Neural cell (in vitro differentiated cells): ENCODE measurements around the gene C22orf15. TPM values are rescaled to one million over a fixed set of nuclear protein-coding genes. Genes with fewer than 3 reads are reported as not detected.

Source experiments
- H2AFZ ChIP-seq: fragments of 200-600, 300-800 bp; sonication (generic), shearing (Covaris generic); 2 replicates; pipeline ENCODE4 v1.6.0; 2014; ENCODE audit warnings: low read depth, mild to moderate bottlenecking, antibody characterized with exemption, low read length, moderate library complexity
- H3F3A ChIP-seq: fragments of 200-600 bp; shearing (Covaris generic); 2 replicates; pipeline ENCODE4 v1.6.1; 2016; ENCODE audit warnings: mild to moderate bottlenecking, moderate library complexity, mixed read lengths, antibody characterized with exemption, low read length; ENCODE audit not compliant: insufficient read depth, poor library complexity, severe bottlenecking
- H3K27ac ChIP-seq: fragments of 200-600, 300-800 bp; sonication (generic), shearing (Covaris generic); 2 replicates; pipeline ENCODE4 v1.5.1; 2014; ENCODE audit warnings: mild to moderate bottlenecking, low read length, moderate library complexity
- H3K27me3 ChIP-seq: fragments of 300-800, 200-600 bp; sonication (generic), shearing (Covaris generic); 2 replicates; pipeline ENCODE4 v1.6.0; 2014; ENCODE audit warnings: mild to moderate bottlenecking, low read depth, low read length, moderate library complexity; ENCODE audit not compliant: insufficient read depth
- H3K36me3 ChIP-seq: fragments of 300-800, 200-600 bp; sonication (generic), shearing (Covaris generic); 2 replicates; pipeline ENCODE4 v1.5.1; 2014; ENCODE audit warnings: mild to moderate bottlenecking, antibody characterized with exemption, low read length, moderate library complexity; ENCODE audit not compliant: insufficient read depth
- H3K4me2 ChIP-seq: fragments of 300-800, 200-600 bp; sonication (generic), shearing (Covaris generic); 2 replicates; pipeline ENCODE4 v1.6.0; 2014; ENCODE audit warnings: mild to moderate bottlenecking, low read length
- H3K4me3 ChIP-seq: fragments of 300-800, 200-600 bp; sonication (generic), shearing (Covaris generic); 2 replicates; pipeline ENCODE4 v1.5.1; 2014; ENCODE audit warnings: mild to moderate bottlenecking, low read length, moderate library complexity
- H3K79me2 ChIP-seq: fragments of 200-600 bp; shearing (Covaris generic); replicated peaks from 2 replicates; pipeline ENCODE4 v1.6.0; 2014; ENCODE audit warnings: mild to moderate bottlenecking, low read length, moderate library complexity; ENCODE audit not compliant: insufficient read depth
- H3K9ac ChIP-seq: fragments of 300-800, 200-600 bp; sonication (generic), shearing (Covaris generic); 2 replicates; pipeline ENCODE4 v1.6.1; 2016; ENCODE audit warnings: mild to moderate bottlenecking, low read length, mixed read lengths
- H3K9me2 ChIP-seq: fragments of 200-600 bp; shearing (Covaris generic); 2 replicates; pipeline ENCODE4 v1.6.1; 2016; ENCODE audit warnings: mild to moderate bottlenecking, low read length, mixed read lengths; ENCODE audit not compliant: insufficient read depth
- H3K9me3 ChIP-seq: fragments of 200-600, 300-800 bp; sonication (generic), shearing (Covaris generic); 2 replicates; pipeline ENCODE4 v1.6.1; 2016; ENCODE audit warnings: mild to moderate bottlenecking, mixed run types, low read length, moderate library complexity, mixed read lengths
- H4K20me1 ChIP-seq: fragments of 200-600 bp; shearing (Covaris generic); 2 replicates; pipeline ENCODE4 v1.6.1; 2016; ENCODE audit warnings: mild to moderate bottlenecking, mixed run types; ENCODE audit not compliant: insufficient read depth
- EP300 ChIP-seq: fragments of 450-650 bp; conservative IDR thresholded peaks from 2 replicates; pipeline ENCODE4 v1.6.1; 2014; ENCODE audit warnings: antibody characterized with exemption, mild to moderate bottlenecking, moderate library complexity; ENCODE audit not compliant: poor library complexity, severe bottlenecking
- MXI1 ChIP-seq: fragments of 450-650 bp; conservative IDR thresholded peaks from 2 replicates; pipeline ENCODE4 v1.6.1; 2014; ENCODE audit warnings: antibody characterized with exemption, mild to moderate bottlenecking; ENCODE audit not compliant: poor library complexity, severe bottlenecking
- POLR2AphosphoS5 ChIP-seq: IDR thresholded peaks from 2 replicates; pipeline ENCODE4 v1.6.1; 2012
- RAD21 ChIP-seq: fragments of 450-650 bp; conservative IDR thresholded peaks from 2 replicates; pipeline ENCODE4 v1.6.1; 2014; ENCODE audit warnings: antibody characterized with exemption, mild to moderate bottlenecking, moderate library complexity
- SMC3 ChIP-seq: fragments of 450-650 bp; conservative IDR thresholded peaks from 2 replicates; pipeline ENCODE4 v1.6.1; 2014; ENCODE audit warnings: antibody characterized with exemption, mild to moderate bottlenecking, moderate library complexity; ENCODE audit not compliant: poor library complexity
- TAF1 ChIP-seq: IDR thresholded peaks from 2 replicates; pipeline ENCODE4 v1.6.1; 2012; ENCODE audit warnings: low read depth
- polyA plus RNA-seq: library from polyadenylated mRNA; depleted of rRNA; stranded (reverse); fragments of >200 nt; gene quantifications from 2 replicates; pipeline ENCODE4 v1.2.3, GENCODE V29; 2014
- TF ChIP-seq, protein P1 (sequence below): IDR thresholded peaks from 2 replicates; pipeline ENCODE4 v1.6.1; 2012; ENCODE audit warnings: borderline replicate concordance
- TF ChIP-seq, protein P2 (sequence below): fragments of 450-650 bp; IDR thresholded peaks from 2 replicates; pipeline ENCODE4 v1.5.1; 2014; ENCODE audit warnings: antibody characterized with exemption, mild to moderate bottlenecking, moderate library complexity; ENCODE audit not compliant: poor library complexity, severe bottlenecking

Gene C22orf15
- polyA plus RNA-seq, 1 donor from 2014 or later, result not detected

DNA sequence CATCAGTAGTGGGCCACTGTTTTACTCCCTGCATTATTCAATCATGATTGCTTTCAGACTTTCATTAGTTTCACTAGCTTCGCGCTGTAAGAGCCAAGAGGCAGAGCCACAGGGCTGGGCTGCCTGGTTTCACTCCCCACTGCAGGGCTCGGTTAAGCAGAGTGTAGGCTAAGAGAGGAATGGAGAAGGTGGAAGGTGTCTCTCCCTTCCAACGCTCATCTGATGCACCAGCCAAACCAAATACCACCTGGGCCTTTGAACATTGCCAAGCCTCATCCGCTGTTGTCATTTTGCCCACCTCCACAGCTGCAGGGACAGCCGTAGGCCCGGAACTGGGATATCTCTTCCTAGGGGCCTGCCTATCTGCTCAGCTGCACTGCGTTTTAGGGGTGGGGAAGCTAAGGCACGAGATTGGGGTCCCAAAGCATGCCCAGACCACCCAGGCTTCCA lies 23.5 kb downstream of the C22orf15 start:
- Histone ChIP-seq H3K36me3 (no peaks in the 10 kb centered on the region), H3K27me3 (no peaks in the 10 kb centered on the region), H4K20me1 (no peaks in the 10 kb centered on the region), H3K27ac (peak overlapping the region; percentile 99), H2AFZ (peak overlapping the region; percentile 92), H3K79me2 (peaks cover 39% of the 10 kb centered on the region), H3K4me2 (peak overlapping the region; percentile 81), H3K4me3 (peak overlapping the region; percentile 83), H3F3A (no peaks in the 10 kb centered on the region), H3K9me3 (no peaks in the 10 kb centered on the region), H3K9me2 (no peaks in the 10 kb centered on the region), H3K9ac (peak overlapping the region; percentile 100)
- no peak for TF ChIP-seq RAD21
- TF ChIP-seq TAF1, result no peak
- TF ChIP-seq SMC3, result no peak
- TF ChIP-seq, protein P1, sequence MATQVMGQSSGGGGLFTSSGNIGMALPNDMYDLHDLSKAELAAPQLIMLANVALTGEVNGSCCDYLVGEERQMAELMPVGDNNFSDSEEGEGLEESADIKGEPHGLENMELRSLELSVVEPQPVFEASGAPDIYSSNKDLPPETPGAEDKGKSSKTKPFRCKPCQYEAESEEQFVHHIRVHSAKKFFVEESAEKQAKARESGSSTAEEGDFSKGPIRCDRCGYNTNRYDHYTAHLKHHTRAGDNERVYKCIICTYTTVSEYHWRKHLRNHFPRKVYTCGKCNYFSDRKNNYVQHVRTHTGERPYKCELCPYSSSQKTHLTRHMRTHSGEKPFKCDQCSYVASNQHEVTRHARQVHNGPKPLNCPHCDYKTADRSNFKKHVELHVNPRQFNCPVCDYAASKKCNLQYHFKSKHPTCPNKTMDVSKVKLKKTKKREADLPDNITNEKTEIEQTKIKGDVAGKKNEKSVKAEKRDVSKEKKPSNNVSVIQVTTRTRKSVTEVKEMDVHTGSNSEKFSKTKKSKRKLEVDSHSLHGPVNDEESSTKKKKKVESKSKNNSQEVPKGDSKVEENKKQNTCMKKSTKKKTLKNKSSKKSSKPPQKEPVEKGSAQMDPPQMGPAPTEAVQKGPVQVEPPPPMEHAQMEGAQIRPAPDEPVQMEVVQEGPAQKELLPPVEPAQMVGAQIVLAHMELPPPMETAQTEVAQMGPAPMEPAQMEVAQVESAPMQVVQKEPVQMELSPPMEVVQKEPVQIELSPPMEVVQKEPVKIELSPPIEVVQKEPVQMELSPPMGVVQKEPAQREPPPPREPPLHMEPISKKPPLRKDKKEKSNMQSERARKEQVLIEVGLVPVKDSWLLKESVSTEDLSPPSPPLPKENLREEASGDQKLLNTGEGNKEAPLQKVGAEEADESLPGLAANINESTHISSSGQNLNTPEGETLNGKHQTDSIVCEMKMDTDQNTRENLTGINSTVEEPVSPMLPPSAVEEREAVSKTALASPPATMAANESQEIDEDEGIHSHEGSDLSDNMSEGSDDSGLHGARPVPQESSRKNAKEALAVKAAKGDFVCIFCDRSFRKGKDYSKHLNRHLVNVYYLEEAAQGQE, result no peak
- TF ChIP-seq, protein P2, sequence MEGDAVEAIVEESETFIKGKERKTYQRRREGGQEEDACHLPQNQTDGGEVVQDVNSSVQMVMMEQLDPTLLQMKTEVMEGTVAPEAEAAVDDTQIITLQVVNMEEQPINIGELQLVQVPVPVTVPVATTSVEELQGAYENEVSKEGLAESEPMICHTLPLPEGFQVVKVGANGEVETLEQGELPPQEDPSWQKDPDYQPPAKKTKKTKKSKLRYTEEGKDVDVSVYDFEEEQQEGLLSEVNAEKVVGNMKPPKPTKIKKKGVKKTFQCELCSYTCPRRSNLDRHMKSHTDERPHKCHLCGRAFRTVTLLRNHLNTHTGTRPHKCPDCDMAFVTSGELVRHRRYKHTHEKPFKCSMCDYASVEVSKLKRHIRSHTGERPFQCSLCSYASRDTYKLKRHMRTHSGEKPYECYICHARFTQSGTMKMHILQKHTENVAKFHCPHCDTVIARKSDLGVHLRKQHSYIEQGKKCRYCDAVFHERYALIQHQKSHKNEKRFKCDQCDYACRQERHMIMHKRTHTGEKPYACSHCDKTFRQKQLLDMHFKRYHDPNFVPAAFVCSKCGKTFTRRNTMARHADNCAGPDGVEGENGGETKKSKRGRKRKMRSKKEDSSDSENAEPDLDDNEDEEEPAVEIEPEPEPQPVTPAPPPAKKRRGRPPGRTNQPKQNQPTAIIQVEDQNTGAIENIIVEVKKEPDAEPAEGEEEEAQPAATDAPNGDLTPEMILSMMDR, result no peak

DNA sequence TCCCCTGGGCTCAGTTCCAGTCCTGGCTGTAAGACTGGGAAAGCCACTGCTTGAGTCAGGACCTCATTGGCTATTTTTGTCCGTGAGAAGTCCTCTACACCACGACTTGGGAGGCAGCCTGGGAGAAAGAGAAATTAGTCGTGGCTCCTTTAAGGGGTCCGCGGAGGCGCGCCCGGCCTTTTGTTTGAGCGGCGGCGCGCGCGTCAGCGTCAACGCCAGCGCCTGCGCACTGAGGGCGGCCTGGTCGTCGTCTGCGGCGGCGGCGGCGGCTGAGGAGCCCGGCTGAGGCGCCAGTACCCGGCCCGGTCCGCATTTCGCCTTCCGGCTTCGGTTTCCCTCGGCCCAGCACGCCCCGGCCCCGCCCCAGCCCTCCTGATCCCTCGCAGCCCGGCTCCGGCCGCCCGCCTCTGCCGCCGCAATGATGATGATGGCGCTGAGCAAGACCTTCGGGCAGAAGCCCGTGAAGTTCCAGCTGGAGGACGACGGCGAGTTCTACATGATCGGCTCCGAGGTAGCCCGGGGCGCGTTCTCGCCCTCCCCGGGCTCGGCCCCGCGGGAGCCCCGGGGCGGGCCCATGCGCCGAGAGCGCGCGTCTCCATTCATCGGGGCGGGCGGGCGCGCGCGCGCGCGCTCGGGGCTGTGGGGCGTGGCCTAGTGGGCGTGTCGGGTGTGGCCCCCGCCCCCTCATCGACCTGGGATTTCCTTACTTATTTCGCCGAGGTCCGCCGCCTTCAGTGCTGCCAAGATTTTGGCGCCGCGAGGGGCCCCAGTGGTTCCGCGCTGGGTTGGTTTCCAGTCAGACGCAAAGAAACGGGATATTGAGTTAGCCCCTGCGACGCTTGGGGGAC lies 24.2 kb downstream of the C22orf15 start, which contains the start of gene SMARCB1:
Gene SMARCB1, plus strand, starts transcription at position 215 of the 848 bp plus-strand sequence. Its CDS starts 204 bp downstream, at position 419.
- H3F3A ChIP-seq, result no peaks in the 10 kb centered on the region
- H3K4me3 ChIP-seq, result peak within 1 kb of the TSS; percentile 83
- no peaks in the 10 kb centered on the region for H3K36me3 ChIP-seq
- peak; percentile 33 for TF ChIP-seq TAF1
- peak; percentile 45 for TF ChIP-seq RAD21
- TF ChIP-seq, protein P2, result no peak
- TF ChIP-seq POLR2AphosphoS5, result peak; percentile 95
- TF ChIP-seq MXI1, result no peak
- peak; percentile 46 for TF ChIP-seq SMC3
- TF ChIP-seq, protein P1, result peak; percentile 72
- peak; percentile 59 for TF ChIP-seq EP300
- peak within 1 kb of the TSS; percentile 92 for H2AFZ ChIP-seq
- H3K4me2 ChIP-seq, result peak within 1 kb of the TSS; percentile 81
- H3K27ac ChIP-seq, result peak within 1 kb of the TSS; percentile 99
- no peaks in the 10 kb centered on the region for H3K9me2 ChIP-seq
- peak within 1 kb of the TSS; percentile 100 for H3K9ac ChIP-seq
- peaks cover 46% of the 10 kb centered on the region for H3K79me2 ChIP-seq
- no peaks in the 10 kb centered on the region for H3K27me3 ChIP-seq
- peaks cover 3% of the 10 kb centered on the region for H4K20me1 ChIP-seq
- no peaks in the 10 kb centered on the region for H3K9me3 ChIP-seq
